K562 (cell line): ENCODE data around the gene SLC9C2. TPM values are rescaled to one million over a fixed set of nuclear protein-coding genes. Genes with fewer than 3 reads are reported as not detected.
A peak's percentile ranks its signal among the peaks of the same experiment; 100 is the strongest.

Source experiments
- BACH1 ChIP-seq: fragments of 200-800 bp; sonication (Bioruptor generic); IDR thresholded peaks from 2 replicates; pipeline ENCODE4 v1.6.1; 2016; ENCODE audit warnings: missing genetic modification characterization, missing compliant biosample characterization
- BCL6 ChIP-seq: fragments of 250-450 bp; sonication (Bioruptor Pico); IDR thresholded peaks from 2 replicates; pipeline ENCODE4 v1.4.0; 2020
- CCNT2 ChIP-seq: IDR thresholded peaks from 2 replicates; pipeline ENCODE4 v1.6.1; 2011; ENCODE audit warnings: borderline replicate concordance, low read depth, mild to moderate bottlenecking, moderate library complexity, mixed read lengths, low read length; ENCODE audit not compliant: insufficient read length; ENCODE audit errors: extremely low read depth
- CXXC5 ChIP-seq: fragments of 250-450 bp; sonication (Bioruptor Pico); IDR thresholded peaks from 2 replicates; pipeline ENCODE4 v1.8.0; 2022; ENCODE audit warnings: inconsistent platforms, mild to moderate bottlenecking, moderate library complexity
- DMBX1 ChIP-seq: fragments of 250-450 bp; sonication (Bioruptor Pico); IDR thresholded peaks from 2 replicates; pipeline ENCODE4 v1.8.0; 2022; ENCODE audit warnings: inconsistent platforms, mild to moderate bottlenecking, moderate library complexity, borderline replicate concordance
- FIP1L1 ChIP-seq: fragments of 200-400 bp; formaldehyde crosslinking; IDR thresholded peaks from 2 replicates; pipeline ENCODE4 v1.6.1; 2018; ENCODE audit warnings: mild to moderate bottlenecking, low read depth, low read length; ENCODE audit not compliant: poor library complexity, severe bottlenecking
- ILK ChIP-seq: fragments of 450-650 bp; IDR thresholded peaks from 2 replicates; pipeline ENCODE4 v1.6.1; 2016; ENCODE audit warnings: missing genetic modification characterization, low read depth, mild to moderate bottlenecking, missing compliant biosample characterization, moderate library complexity, borderline replicate concordance
- MAZ ChIP-seq, 2 experiments: fragments of 450-650 bp in 1 of 2; sonication (generic) in 1 of 2; formaldehyde crosslinking; IDR thresholded peaks in 1 of 2; conservative IDR thresholded peaks in 1 of 2; 2 replicates each; pipeline versions ENCODE4 v1.4.0 to v1.5.0; 2020; ENCODE audit warnings: mild to moderate bottlenecking in 1 of 2, missing genetic modification reagents in 1 of 2
- NR2C1 ChIP-seq, 2 experiments: fragments of 450-650 bp; IDR thresholded peaks; 2 replicates each; pipeline ENCODE4 v1.6.1; 2017; ENCODE audit warnings: mild to moderate bottlenecking in 2 of 2, antibody characterized with exemption in 1 of 2, inconsistent platforms in 1 of 2, missing compliant biosample characterization in 1 of 2, missing genetic modification characterization in 1 of 2
- PTTG1 ChIP-seq: fragments of 450-650 bp; IDR thresholded peaks from 2 replicates; pipeline ENCODE4 v1.6.1; 2016; ENCODE audit warnings: low read depth, mild to moderate bottlenecking, missing genetic modification characterization, missing compliant biosample characterization
- TEAD2 ChIP-seq: fragments of 450-650 bp; IDR thresholded peaks from 2 replicates; pipeline ENCODE4 v1.6.1; 2016; ENCODE audit warnings: missing genetic modification characterization, control low read depth, missing compliant biosample characterization
- ZBTB8A ChIP-seq: fragments of 450-650 bp; IDR thresholded peaks from 2 replicates; pipeline ENCODE4 v1.6.1; 2018; ENCODE audit warnings: mild to moderate bottlenecking, moderate library complexity; ENCODE audit not compliant: partially characterized antibody
- ZFX ChIP-seq: sonication (generic); formaldehyde crosslinking; IDR thresholded peaks from 2 replicates; pipeline ENCODE4 v1.8.0; 2022; ENCODE audit warnings: mild to moderate bottlenecking, missing genetic modification reagents, moderate library complexity
- ZNF134 ChIP-seq: fragments of 250-450 bp; sonication (Bioruptor Pico); conservative IDR thresholded peaks from 2 replicates; pipeline ENCODE4 v1.4.0; 2020
- ZNF197 ChIP-seq: fragments of 200-800 bp; sonication (Bioruptor generic); IDR thresholded peaks from 2 replicates; pipeline ENCODE4 v1.6.1; 2016; ENCODE audit warnings: low read depth, missing genetic modification characterization, missing compliant biosample characterization
- ZNF316 ChIP-seq: fragments of 450-650 bp; IDR thresholded peaks from 2 replicates; pipeline ENCODE4 v1.6.1; 2016
- ZNF589 ChIP-seq: fragments of 200-800 bp; sonication (Bioruptor generic); IDR thresholded peaks from 2 replicates; pipeline ENCODE4 v1.6.1; 2016; ENCODE audit warnings: low read depth, missing genetic modification characterization, missing compliant biosample characterization
- ZNF696 ChIP-seq: fragments of 250-450 bp; sonication (Bioruptor Pico); conservative IDR thresholded peaks from 2 replicates; pipeline ENCODE4 v1.4.0; 2020; ENCODE audit warnings: mild to moderate bottlenecking, moderate library complexity
- polyA plus RNA-seq, 8 experiments: library from polyadenylated mRNA; depleted of rRNA in 4 of 8; stranded (reverse) in 5 of 8; unstranded in 3 of 8; fragments of >200 nt; fragmentation: Nextera tagmentation in 2 of 8; fragmentation: Illumina TruSeq in 1 of 8; extraction: Ambion mirVana in 2 of 8; extraction: Trizol in 1 of 8; gene quantifications; 2 replicates each; pipeline versions ENCODE4 v1.2.1 to v1.2.3, GENCODE V29; 2011 to 2014; ENCODE audit warnings: inconsistent platforms in 1 of 8, missing spikeins in 1 of 8
- total RNA-seq, 7 experiments: library from RNA; depleted of rRNA in 6 of 7; stranded (reverse); fragments of >200 nt in 6 of 7; fragmentation: Illumina TruSeq in 2 of 7; extraction: Trizol in 2 of 7; gene quantifications; 2 replicates each; pipeline versions ENCODE4 v1.2.1 to v1.2.3, GENCODE V29; 2011 to 2021; ENCODE audit warnings: low replicate concordance in 1 of 7
- TF ChIP-seq, protein P1 (sequence below): sonication (generic); formaldehyde crosslinking; IDR thresholded peaks from 2 replicates; pipeline ENCODE4 v1.8.0; 2022; ENCODE audit warnings: mild to moderate bottlenecking, missing genetic modification reagents, borderline replicate concordance
- TF ChIP-seq, protein P2 (sequence below): sonication (generic); formaldehyde crosslinking; IDR thresholded peaks from 2 replicates; pipeline ENCODE4 v1.8.0; 2022; ENCODE audit warnings: mild to moderate bottlenecking, missing genetic modification reagents
- TF ChIP-seq, protein P3 (sequence below): conservative IDR thresholded peaks from 2 replicates; pipeline ENCODE4 v1.6.1; 2011; ENCODE audit warnings: low read depth, mild to moderate bottlenecking, low read length; ENCODE audit not compliant: control insufficient read depth
- TF ChIP-seq, protein P4 (sequence below): fragments of 450-650 bp; formaldehyde crosslinking; IDR thresholded peaks from 2 replicates; pipeline ENCODE4 v1.4.0; 2020; ENCODE audit warnings: mild to moderate bottlenecking, moderate library complexity

SLC9C2 gene
- total and polyA plus RNA-seq, 9 of the 15 experiments (the other 6 are each of a cell fraction or from before 2014, with no cell fraction given), result 0.11 to 0.22 (median 0.15) TPM; not detected in 5

DNA sequence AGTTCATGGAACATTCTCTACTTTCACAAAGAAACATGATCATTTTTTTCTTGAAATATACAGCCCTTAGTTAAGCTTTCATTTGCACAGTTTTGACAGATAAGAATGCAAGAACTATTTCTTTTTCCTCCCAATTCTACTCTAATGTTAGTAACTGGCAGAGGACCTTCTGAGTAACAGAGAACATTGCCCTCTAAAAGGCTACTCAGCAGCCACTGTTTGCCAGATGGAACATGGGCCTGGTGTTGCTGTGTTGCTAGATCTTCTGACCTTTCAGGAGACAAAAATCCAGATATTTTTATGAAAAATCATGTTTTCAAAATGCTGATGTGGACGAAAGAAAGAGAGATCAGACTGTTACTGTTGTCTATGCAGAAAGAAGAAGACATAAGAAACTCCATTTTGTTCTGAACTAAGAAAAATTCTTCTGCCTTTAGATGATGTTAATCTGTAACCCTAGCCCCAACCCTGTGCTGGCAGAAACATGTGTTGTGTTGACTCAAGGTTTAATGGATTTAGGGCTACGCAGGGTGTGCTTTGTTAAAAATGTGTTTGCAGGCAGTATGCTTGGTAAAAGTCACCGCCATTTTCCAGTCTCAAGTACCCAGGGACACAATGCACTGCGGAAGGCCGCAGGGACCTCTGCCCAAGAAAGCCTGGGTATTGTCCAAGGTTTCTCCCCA, 128.6 kb downstream of the SLC9C2 start (continued):
- TF ChIP-seq, protein P1, sequence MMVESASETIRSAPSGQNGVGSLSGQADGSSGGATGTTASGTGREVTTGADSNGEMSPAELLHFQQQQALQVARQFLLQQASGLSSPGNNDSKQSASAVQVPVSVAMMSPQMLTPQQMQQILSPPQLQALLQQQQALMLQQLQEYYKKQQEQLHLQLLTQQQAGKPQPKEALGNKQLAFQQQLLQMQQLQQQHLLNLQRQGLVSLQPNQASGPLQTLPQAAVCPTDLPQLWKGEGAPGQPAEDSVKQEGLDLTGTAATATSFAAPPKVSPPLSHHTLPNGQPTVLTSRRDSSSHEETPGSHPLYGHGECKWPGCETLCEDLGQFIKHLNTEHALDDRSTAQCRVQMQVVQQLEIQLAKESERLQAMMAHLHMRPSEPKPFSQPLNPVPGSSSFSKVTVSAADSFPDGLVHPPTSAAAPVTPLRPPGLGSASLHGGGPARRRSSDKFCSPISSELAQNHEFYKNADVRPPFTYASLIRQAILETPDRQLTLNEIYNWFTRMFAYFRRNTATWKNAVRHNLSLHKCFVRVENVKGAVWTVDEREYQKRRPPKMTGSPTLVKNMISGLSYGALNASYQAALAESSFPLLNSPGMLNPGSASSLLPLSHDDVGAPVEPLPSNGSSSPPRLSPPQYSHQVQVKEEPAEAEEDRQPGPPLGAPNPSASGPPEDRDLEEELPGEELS, result no peak
- TF ChIP-seq BCL6 (CRISPR knock-in tag) (peak; percentile 22; the same call in 1 of the 2 replicates), NR2C1 (IDR thresholded peaks at IDR 0.05) (no peak), NR2C1 (tag; IDR thresholded peaks at IDR 0.05) (peak; percentile 80), ZBTB8A (no peak), DMBX1 (CRISPR knock-in tag) (peak; percentile 93), ZFX (no peak), CCNT2 (no peak), MAZ (CRISPR knock-in tag; conservative IDR thresholded peaks at IDR 0.05 in 1 of 2, IDR thresholded peaks at IDR 0.05 in 1 of 2) (peak in 1 of 2 experiments; percentile 45; a peak in 1 of 4 replicates), ZNF316 (peak; percentile 75), ZNF134 (peak; percentile 59), TEAD2 (tag) (peak; percentile 80; the same call in 1 of the 2 replicates), ZNF696 (CRISPR knock-in tag) (no peak), BACH1 (tag) (peak; percentile 76), ILK (tag) (peak; percentile 53; the same call in 1 of the 2 replicates), CXXC5 (CRISPR knock-in tag) (peak; percentile 68), ZNF197 (CRISPR knock-in tag) (peak; percentile 83), FIP1L1 (no peak), PTTG1 (tag) (peak; percentile 86), ZNF589 (peak; percentile 83)
- TF ChIP-seq, protein P2, sequence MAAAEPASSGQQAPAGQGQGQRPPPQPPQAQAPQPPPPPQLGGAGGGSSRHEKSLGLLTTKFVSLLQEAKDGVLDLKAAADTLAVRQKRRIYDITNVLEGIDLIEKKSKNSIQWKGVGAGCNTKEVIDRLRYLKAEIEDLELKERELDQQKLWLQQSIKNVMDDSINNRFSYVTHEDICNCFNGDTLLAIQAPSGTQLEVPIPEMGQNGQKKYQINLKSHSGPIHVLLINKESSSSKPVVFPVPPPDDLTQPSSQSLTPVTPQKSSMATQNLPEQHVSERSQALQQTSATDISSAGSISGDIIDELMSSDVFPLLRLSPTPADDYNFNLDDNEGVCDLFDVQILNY (CRISPR knock-in tag), result no peak
- TF ChIP-seq, protein P3, sequence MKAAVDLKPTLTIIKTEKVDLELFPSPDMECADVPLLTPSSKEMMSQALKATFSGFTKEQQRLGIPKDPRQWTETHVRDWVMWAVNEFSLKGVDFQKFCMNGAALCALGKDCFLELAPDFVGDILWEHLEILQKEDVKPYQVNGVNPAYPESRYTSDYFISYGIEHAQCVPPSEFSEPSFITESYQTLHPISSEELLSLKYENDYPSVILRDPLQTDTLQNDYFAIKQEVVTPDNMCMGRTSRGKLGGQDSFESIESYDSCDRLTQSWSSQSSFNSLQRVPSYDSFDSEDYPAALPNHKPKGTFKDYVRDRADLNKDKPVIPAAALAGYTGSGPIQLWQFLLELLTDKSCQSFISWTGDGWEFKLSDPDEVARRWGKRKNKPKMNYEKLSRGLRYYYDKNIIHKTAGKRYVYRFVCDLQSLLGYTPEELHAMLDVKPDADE, result no peak
- TF ChIP-seq, protein P4, sequence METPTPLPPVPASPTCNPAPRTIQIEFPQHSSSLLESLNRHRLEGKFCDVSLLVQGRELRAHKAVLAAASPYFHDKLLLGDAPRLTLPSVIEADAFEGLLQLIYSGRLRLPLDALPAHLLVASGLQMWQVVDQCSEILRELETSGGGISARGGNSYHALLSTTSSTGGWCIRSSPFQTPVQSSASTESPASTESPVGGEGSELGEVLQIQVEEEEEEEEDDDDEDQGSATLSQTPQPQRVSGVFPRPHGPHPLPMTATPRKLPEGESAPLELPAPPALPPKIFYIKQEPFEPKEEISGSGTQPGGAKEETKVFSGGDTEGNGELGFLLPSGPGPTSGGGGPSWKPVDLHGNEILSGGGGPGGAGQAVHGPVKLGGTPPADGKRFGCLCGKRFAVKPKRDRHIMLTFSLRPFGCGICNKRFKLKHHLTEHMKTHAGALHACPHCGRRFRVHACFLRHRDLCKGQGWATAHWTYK (CRISPR knock-in tag), result peak; percentile 91
